K562 (cell line): ENCODE measurements around the gene JRKL. TPM values are rescaled to one million over a fixed set of nuclear protein-coding genes. Genes with fewer than 3 reads are reported as not detected.

Experiments used
- ATAC-seq: fragments of 200-7000 bp; cut with Tn5 transposase; 3 replicates; pipeline ENCODE4 v1.9.1; 2020; ENCODE audit warnings: moderate library complexity
- BruUV-seq: library from RNA; stranded (reverse); fragments of 400-500 nt; replicated peaks from 2 replicates; lab custom pipeline; 2021; lab: Mats Ljungman, UMichigan
- CTCF ChIA-PET: fragments of 300-600 bp; formaldehyde crosslinking; extraction: SDS; loops from one replicate; lab custom pipeline; 2021; ENCODE audit warnings: low intra/inter-chr PET ratio; lab: Yijun Ruan, JAX
- POLR2A ChIA-PET: fragments of 300-600, 350-650 bp; sonication (Branson Sonifier 250); formaldehyde crosslinking; extraction: SDS; loops from one replicate; lab custom pipeline; 2021; ENCODE audit warnings: antibody characterized with exemption, inconsistent platforms; lab: Yijun Ruan, JAX
- DNase-seq, 4 experiments: peaks; one replicate each; pipeline versions ENCODE4 v3.0.0 to v3.0.0-alpha.2; 2011 to 2018; ENCODE audit warnings: low spot score in 3 of 4, mixed read lengths in 3 of 4; ENCODE audit errors: extremely low read depth in 1 of 4
- FAIRE-seq: peaks from 2 replicates; lab custom pipeline; 2011; peaks lifted over from hg19 to GRCh38; lab: Jason Lieb, UNC
- H2AFZ ChIP-seq: 2 replicates; pipeline ENCODE4 v1.6.0; 2011; ENCODE audit warnings: low read depth, low read length, control low read depth, inconsistent platforms
- H3K27ac ChIP-seq: fragments of 200-600 bp; 3 replicates; pipeline ENCODE4 v1.8.0; 2011; ENCODE audit warnings: low read depth, mild to moderate bottlenecking, control low read depth, inconsistent platforms, low read length, moderate library complexity, mixed read lengths; ENCODE audit errors: extremely low read depth
- H3K27me3 ChIP-seq, 2 experiments: fragments of 300-600 bp in 1 of 2; 2 replicates in 1 of 2; 3 replicates in 1 of 2; pipeline versions ENCODE4 v1.6.0 to v1.8.0; 2011; ENCODE audit warnings: inconsistent platforms in 2 of 2, low read length in 2 of 2, mild to moderate bottlenecking in 1 of 2, mixed read lengths in 1 of 2, moderate library complexity in 1 of 2; ENCODE audit not compliant: control insufficient read depth in 2 of 2, insufficient read depth in 2 of 2
- H3K36me3 ChIP-seq: fragments of 300-600 bp; 3 replicates; pipeline ENCODE4 v1.8.0; 2011; ENCODE audit warnings: mild to moderate bottlenecking, low read length, inconsistent platforms; ENCODE audit not compliant: control insufficient read depth, insufficient read depth
- H3K4me1 ChIP-seq, 2 experiments: fragments of 200-600 bp in 1 of 2; replicated peaks in 1 of 2; 2 replicates in 1 of 2; 3 replicates in 1 of 2; pipeline versions ENCODE4 v1.5.1 to v1.8.0; 2011; ENCODE audit warnings: inconsistent platforms in 2 of 2, low read length in 2 of 2, mild to moderate bottlenecking in 1 of 2, mixed read lengths in 1 of 2, moderate library complexity in 1 of 2; ENCODE audit not compliant: control insufficient read depth in 2 of 2, insufficient read depth in 2 of 2
- H3K4me2 ChIP-seq: 2 replicates; pipeline ENCODE4 v1.6.1; 2011; ENCODE audit warnings: low read length, control low read depth, inconsistent platforms, mixed read lengths; ENCODE audit not compliant: insufficient read depth
- H3K4me3 ChIP-seq: fragments of 200-600 bp; sonication (generic), shearing (Covaris generic); 2 replicates; pipeline ENCODE4 v1.5.1; 2016; ENCODE audit warnings: control low read depth, inconsistent platforms
- H3K79me2 ChIP-seq: fragments of 200-600 bp; 3 replicates; pipeline ENCODE4 v1.8.0; 2011; ENCODE audit warnings: low read length, inconsistent platforms; ENCODE audit not compliant: control insufficient read depth, insufficient read depth
- H3K9ac ChIP-seq, 2 experiments: 2 replicates each; pipeline versions ENCODE4 v1.6.0 to v1.6.1; 2011; ENCODE audit warnings: low read depth in 2 of 2, low read length in 2 of 2, control low read depth in 1 of 2, inconsistent platforms in 1 of 2, mild to moderate bottlenecking in 1 of 2, mixed read lengths in 1 of 2; ENCODE audit not compliant: insufficient read depth in 1 of 2
- H3K9me1 ChIP-seq: one replicate; pipeline ENCODE4 v1.6.0; 2011; ENCODE audit warnings: inconsistent platforms, mild to moderate bottlenecking, low read length, moderate library complexity; ENCODE audit not compliant: control insufficient read depth, insufficient read depth
- H3K9me3 ChIP-seq: replicated peaks from 2 replicates; pipeline ENCODE4 v1.5.1; 2011; ENCODE audit warnings: low read depth, low read length, inconsistent platforms; ENCODE audit not compliant: control insufficient read depth, insufficient read depth
- H4K20me1 ChIP-seq: replicated peaks from 2 replicates; pipeline ENCODE4 v1.6.1; 2011; ENCODE audit warnings: low read length, inconsistent platforms, mixed read lengths; ENCODE audit not compliant: control insufficient read depth, insufficient read depth
- CHD1 ChIP-seq: fragments of 200-600 bp; sonication (generic); IDR thresholded peaks from one replicate; pipeline ENCODE4 v1.6.1; 2012; ENCODE audit warnings: mild to moderate bottlenecking, moderate library complexity, low read length, inconsistent platforms
- EP300 ChIP-seq: IDR thresholded peaks from 2 replicates; pipeline ENCODE4 v1.6.1; 2012; ENCODE audit warnings: low read length, improper control_type of control experiment
- HDAC2 ChIP-seq: fragments of 450-650 bp; IDR thresholded peaks from 2 replicates; pipeline ENCODE4 v1.6.1; 2016; ENCODE audit warnings: mild to moderate bottlenecking
- RHOXF2B ChIP-seq: fragments of 250-450 bp; sonication (Bioruptor Pico); conservative IDR thresholded peaks from 2 replicates; pipeline ENCODE4 v1.5.1; 2021
- TBL1XR1 ChIP-seq, 2 experiments: IDR thresholded peaks; 2 replicates each; pipeline ENCODE4 v1.6.1; 2012; ENCODE audit warnings: improper control_type of control experiment in 2 of 2, low read length in 2 of 2, mild to moderate bottlenecking in 1 of 2
- TEAD1 ChIP-seq, 2 experiments: fragments of 450-650 bp in 1 of 2; sonication (generic) in 1 of 2; formaldehyde crosslinking; IDR thresholded peaks; 2 replicates each; pipeline versions ENCODE4 v1.4.0 to v1.8.0; 2020 to 2022; ENCODE audit warnings: mild to moderate bottlenecking in 2 of 2, missing genetic modification reagents in 1 of 2
- ZBTB40 ChIP-seq, 2 experiments: fragments of 450-650 bp in 1 of 2; sonication (generic) in 1 of 2; formaldehyde crosslinking in 1 of 2; IDR thresholded peaks; 2 replicates each; pipeline versions ENCODE4 v1.7.1 to v1.9.0; 2016 to 2022; ENCODE audit warnings: inconsistent platforms in 1 of 2, mild to moderate bottlenecking in 1 of 2, missing genetic modification reagents in 1 of 2
- ZNF740 ChIP-seq, 3 experiments: fragments of 200-800 bp in 1 of 3; sonication (Bioruptor generic) in 1 of 3; sonication (generic) in 1 of 3; formaldehyde crosslinking in 1 of 3; IDR thresholded peaks; 2 replicates each; pipeline versions ENCODE4 v1.6.1 to v1.8.0; 2016 to 2022; ENCODE audit warnings: mild to moderate bottlenecking in 2 of 3, missing compliant biosample characterization in 2 of 3, missing genetic modification characterization in 2 of 3, missing genetic modification reagents in 1 of 3
- WGBS: fragments of 100-300 bp; shearing (Covaris generic); methylation state at CpG from one replicate; pipeline ENCODE4 v1.1.6; 2016; ENCODE audit warnings: low coverage, mixed read lengths; ENCODE audit not compliant: insufficient coverage; ENCODE audit errors: missing lambda C conversion rate; 5-methylcytosine and 5-hydroxymethylcytosine counted together
- in situ Hi-C: fragments of 300-500 bp; cut with MboI; formaldehyde crosslinking; loops from 4 replicates; pipeline ENCODE4 v1.15.0; 2018; ENCODE audit warnings: inconsistent platforms, mixed read lengths
- intact Hi-C: fragments of 100-400 bp; cut with micrococcal nuclease; formaldehyde crosslinking; loops from 2 replicates; pipeline ENCODE4 v1.14.2; 2022
- polyA plus RNA-seq, 8 experiments: library from polyadenylated mRNA; depleted of rRNA in 4 of 8; stranded (reverse) in 5 of 8; unstranded in 3 of 8; fragments of >200 nt; fragmentation: Nextera tagmentation in 2 of 8; fragmentation: Illumina TruSeq in 1 of 8; extraction: Ambion mirVana in 2 of 8; extraction: Trizol in 1 of 8; gene quantifications; 2 replicates each; pipeline versions ENCODE4 v1.2.1 to v1.2.3, GENCODE V29; 2011 to 2014; ENCODE audit warnings: inconsistent platforms in 1 of 8, missing spikeins in 1 of 8
- total RNA-seq, 7 experiments: library from RNA; depleted of rRNA in 6 of 7; stranded (reverse); fragments of >200 nt in 6 of 7; fragmentation: Illumina TruSeq in 2 of 7; extraction: Trizol in 2 of 7; gene quantifications; 2 replicates each; pipeline versions ENCODE4 v1.2.1 to v1.2.3, GENCODE V29; 2011 to 2021; ENCODE audit warnings: low replicate concordance in 1 of 7

The JRKL gene
- total and polyA plus RNA-seq, 9 of the 15 experiments (the other 6 are each of a cell fraction or from before 2014, with no cell fraction given) = 4.5 to 14.8 (median 8.5) TPM

- ChIA-PET POLR2A (interaction anchor here (0.6 to 3.2 kb wide), 11 partner anchors 10 to 1275 kb away, joined by 3 to 17 read pairs (median 5); no protein-coding TSS in a partner anchor), CTCF (interaction anchor here (0.6 to 3.0 kb wide), 7 partner anchors 85 to 507 kb away, joined by 3 to 41 read pairs (median 3); no protein-coding TSS in a partner anchor)
- Histone ChIP-seq H3K79me2 (peaks cover 57% of the 10 kb centered on the region), H3K27ac (peak overlapping the region; percentile 59), H3K4me1 (peaks cover 27 to 43% of the 10 kb centered on the region in 2 experiments), H3K9me3 (no peaks in the 10 kb centered on the region), H3K27me3 (no peaks in the 10 kb centered on the region), H3K4me3 (peak overlapping the region; percentile 70), H4K20me1 (no peaks in the 10 kb centered on the region), H3K36me3 (no peaks in the 10 kb centered on the region), H2AFZ (peak overlapping the region; percentile 95), H3K9me1 (no peaks in the 10 kb centered on the region), H3K9ac (peak overlapping the region; percentile 61 to 92; a peak in 3 of 4 replicates), H3K4me2 (peak overlapping the region; percentile 87)
- TSS peak; percentile 81 for BruUV-seq
- in situ Hi-C loops (loop anchor here (5.0 kb wide), 1 partner anchor 275 kb away; no protein-coding TSS in a partner anchor), intact Hi-C loops (loop anchor here (2.0 to 10.0 kb wide), 8 partner anchors 50 to 505 kb away; partner anchors contain the start of gene MTMR2)
- DNase-seq = no peak
- ATAC-seq = no peak
- FAIRE-seq = no peak
- 0% methylated on average over 12 of the region's 13 CpGs for WGBS
- TF ChIP-seq TBL1XR1 (IDR thresholded peaks at IDR 0.05; ENCODE audit: low read length in 2 of 2) = 0 out of 4 replicates have a peak, but pooled peaks of 1 of the 2 experiments have one; percentile 0
- TF ChIP-seq ZNF740 (CRISPR knock-in tag; IDR thresholded peaks at IDR 0.05) = no peak
- peak in 1 of 2 experiments; percentile 59; a peak in 1 of 4 replicates for TF ChIP-seq ZNF740 (tag; IDR thresholded peaks at IDR 0.05)
- TF ChIP-seq HDAC2 = peak; percentile 4; the same call in 1 of the 2 replicates
- TF ChIP-seq EP300 = 0 out of 2 replicates have a peak, but pooled peaks have one; percentile 1
- 0 out of 4 replicates have a peak, but pooled peaks of 1 of the 2 experiments have one; percentile 12 for TF ChIP-seq TEAD1 (CRISPR knock-in tag; IDR thresholded peaks at IDR 0.05)
- TF ChIP-seq ZBTB40 (IDR thresholded peaks at IDR 0.05) = 0 out of 2 replicates have a peak, but pooled peaks have one; percentile 11
- no peak for TF ChIP-seq ZBTB40 (CRISPR knock-in tag; IDR thresholded peaks at IDR 0.05)
- TF ChIP-seq RHOXF2B (CRISPR knock-in tag) = 0 out of 2 replicates have a peak, but pooled peaks have one; percentile 15
- peak; percentile 5 for TF ChIP-seq CHD1
Observed at GRCh38 chr11:96342014-96342960, 47.5 kb upstream of the JRKL start.
